OCI-LY7 (cell line): ENCODE data around the gene AVL9. TPM values are rescaled to one million over a fixed set of nuclear protein-coding genes. Genes with fewer than 3 reads are reported as not detected.

ENCODE experiments used
- BruUV-seq: library from RNA; stranded (reverse); fragments of 400-500 nt; replicated peaks from 2 replicates; lab custom pipeline; 2021; lab: Mats Ljungman, UMichigan
- CTCF ChIA-PET: fragments of 300-600 bp; sonication (Branson Sonifier 250); formaldehyde crosslinking; loops from one replicate; lab custom pipeline; 2022; ENCODE audit warnings: antibody characterized with exemption; ENCODE audit not compliant: unreplicated experiment; lab: Charles Lee
- POLR2A ChIA-PET: fragments of 300-600 bp; sonication (Branson Sonifier 250); formaldehyde crosslinking; loops from one replicate; lab custom pipeline; 2022; ENCODE audit warnings: antibody characterized with exemption; lab: Charles Lee
- DNase-seq: peaks from one replicate; pipeline ENCODE4 v3.0.0-alpha.2; 2015; ENCODE audit warnings: low spot score
- H2AFZ ChIP-seq: fragments of 200-600 bp; sonication (generic), shearing (Covaris generic); 2 replicates; pipeline ENCODE4 v1.6.1; 2014; ENCODE audit warnings: mild to moderate bottlenecking, antibody characterized with exemption, low read length, moderate library complexity
- H3K27ac ChIP-seq: fragments of 200-600 bp; sonication (generic); 2 replicates; pipeline ENCODE4 v1.5.1; 2014; ENCODE audit warnings: mixed run types, low read depth, mild to moderate bottlenecking, moderate library complexity, low read length, inconsistent platforms; ENCODE audit not compliant: poor library complexity, severe bottlenecking
- H3K36me3 ChIP-seq: fragments of 200-600 bp; sonication (generic); 2 replicates; pipeline ENCODE4 v1.6.1; 2014; ENCODE audit warnings: mild to moderate bottlenecking, antibody characterized with exemption, low read length, moderate library complexity, mixed read lengths; ENCODE audit not compliant: insufficient read depth
- H3K4me1 ChIP-seq: fragments of 200-600 bp; sonication (generic); 2 replicates; pipeline ENCODE4 v1.5.1; 2014; ENCODE audit warnings: mild to moderate bottlenecking, low read length; ENCODE audit not compliant: insufficient read depth, poor library complexity, severe bottlenecking
- H3K4me2 ChIP-seq: fragments of 200-600 bp; sonication (generic); 2 replicates; pipeline ENCODE4 v1.6.1; 2014; ENCODE audit warnings: mild to moderate bottlenecking, low read length
- H3K4me3 ChIP-seq: fragments of 200-600 bp; sonication (generic); 2 replicates; pipeline ENCODE4 v1.5.1; 2014; ENCODE audit warnings: mild to moderate bottlenecking, low read depth, low read length; ENCODE audit not compliant: poor library complexity, severe bottlenecking
- H3K79me2 ChIP-seq: fragments of 200-600 bp; sonication (generic); 2 replicates; pipeline ENCODE4 v1.6.1; 2016; ENCODE audit warnings: low read depth, mild to moderate bottlenecking, low read length, moderate library complexity, mixed read lengths; ENCODE audit not compliant: insufficient read depth
- H3K9me2 ChIP-seq: fragments of 200-600 bp; sonication (generic); 2 replicates; pipeline ENCODE4 v1.6.1; 2016; ENCODE audit warnings: mild to moderate bottlenecking, low read length, mixed read lengths; ENCODE audit not compliant: insufficient read depth
- H3K9me3 ChIP-seq: fragments of 200-600 bp; sonication (generic); 2 replicates; pipeline ENCODE4 v1.6.1; 2014; ENCODE audit warnings: mild to moderate bottlenecking, mixed run types, low read length, mixed read lengths
- H4K20me1 ChIP-seq: fragments of 200-600 bp; sonication (generic); 2 replicates; pipeline ENCODE4 v1.6.1; 2014; ENCODE audit warnings: mild to moderate bottlenecking, antibody characterized with exemption, low read length, moderate library complexity, mixed read lengths; ENCODE audit not compliant: insufficient read depth
- EZH2phosphoT487 ChIP-seq: fragments of 200-600 bp; sonication (generic); IDR thresholded peaks from 2 replicates; pipeline ENCODE4 v1.6.1; 2018; ENCODE audit warnings: low read depth, borderline replicate concordance, mild to moderate bottlenecking, mixed run types, antibody characterized with exemption, low read length, moderate library complexity, mixed read lengths
- intact Hi-C: fragments of 100-400 bp; cut with micrococcal nuclease; formaldehyde crosslinking; loops from one replicate; pipeline ENCODE4 v1.10.0; 2022; ENCODE audit not compliant: unreplicated experiment
- total RNA-seq, 2 experiments: library from RNA; depleted of rRNA in 1 of 2; stranded (reverse); fragments of >200 nt in 1 of 2; shearing (Covaris generic) in 1 of 2; gene quantifications; 2 replicates each; pipeline ENCODE4 v1.2.3, GENCODE V29; 2014 to 2022
- TF ChIP-seq, protein P1 (sequence below): fragments of 200-600 bp; sonication (generic); conservative IDR thresholded peaks from 2 replicates; pipeline ENCODE4 v1.5.1; 2014; ENCODE audit warnings: mild to moderate bottlenecking, antibody characterized with exemption, low read length, moderate library complexity, mixed read lengths

Gene AVL9
- total RNA-seq, 2 experiments from 2014 or later = 36.6 to 54.9 TPM

DNA sequence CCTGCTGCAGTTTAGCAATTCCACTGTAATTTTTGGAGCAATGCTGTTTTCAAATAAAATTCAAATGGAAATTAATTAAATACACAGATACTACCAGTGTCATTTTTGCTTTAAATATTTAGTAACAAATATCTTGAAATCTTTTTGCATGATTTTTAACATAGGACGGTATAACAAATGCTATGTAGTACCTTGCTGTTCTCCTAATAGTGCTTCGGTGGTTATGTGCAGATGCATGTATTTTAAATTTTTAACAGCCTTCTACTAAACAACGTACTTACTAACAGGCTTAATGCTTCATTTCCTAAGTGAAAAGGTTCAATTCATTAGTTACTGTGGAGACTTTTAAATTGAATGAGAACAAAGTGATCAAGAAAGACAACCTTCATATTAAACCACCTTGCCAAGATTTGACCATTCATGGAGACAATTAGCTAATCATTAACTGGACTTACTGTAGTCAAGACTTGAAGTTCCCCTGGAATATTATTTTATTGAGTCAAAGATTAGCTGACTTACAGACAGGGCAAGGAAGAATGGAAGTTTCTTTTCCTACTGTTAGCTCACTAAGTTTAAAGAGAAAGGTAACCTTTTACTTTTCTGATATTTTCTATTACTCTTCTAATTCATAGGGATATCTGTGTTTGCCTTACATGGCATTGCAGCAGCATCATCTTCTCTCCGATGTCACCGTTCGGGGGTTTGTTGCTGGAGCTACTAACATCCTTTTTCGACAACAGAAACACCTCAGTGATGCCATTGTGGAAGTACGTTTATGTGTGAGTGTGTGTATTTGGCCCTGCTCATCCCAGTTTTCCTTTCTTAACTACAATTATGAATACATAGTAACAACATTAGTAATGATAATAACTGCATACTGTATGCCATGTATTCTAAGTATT is 74.3 kb downstream of the AVL9 start:
- Histone ChIP-seq H3K9me2 (no peaks in the 10 kb centered on the region), H3K36me3 (peaks cover 41% of the 10 kb centered on the region), H3K4me3 (no peak overlapping the region), H3K27ac (no peak overlapping the region), H3K9me3 (no peaks in the 10 kb centered on the region), H3K79me2 (no peaks in the 10 kb centered on the region), H3K4me1 (no peaks in the 10 kb centered on the region), H2AFZ (no peak overlapping the region), H4K20me1 (no peaks in the 10 kb centered on the region), H3K4me2 (no peak overlapping the region)
- intact Hi-C loops = loop anchor here (10.0 kb wide), 1 partner anchor 65 kb away; no protein-coding TSS in a partner anchor
- CTCF ChIA-PET = no interaction called here
- no peak for DNase-seq
- BruUV-seq = TSS peak; percentile 34
- TF ChIP-seq, protein P1, sequence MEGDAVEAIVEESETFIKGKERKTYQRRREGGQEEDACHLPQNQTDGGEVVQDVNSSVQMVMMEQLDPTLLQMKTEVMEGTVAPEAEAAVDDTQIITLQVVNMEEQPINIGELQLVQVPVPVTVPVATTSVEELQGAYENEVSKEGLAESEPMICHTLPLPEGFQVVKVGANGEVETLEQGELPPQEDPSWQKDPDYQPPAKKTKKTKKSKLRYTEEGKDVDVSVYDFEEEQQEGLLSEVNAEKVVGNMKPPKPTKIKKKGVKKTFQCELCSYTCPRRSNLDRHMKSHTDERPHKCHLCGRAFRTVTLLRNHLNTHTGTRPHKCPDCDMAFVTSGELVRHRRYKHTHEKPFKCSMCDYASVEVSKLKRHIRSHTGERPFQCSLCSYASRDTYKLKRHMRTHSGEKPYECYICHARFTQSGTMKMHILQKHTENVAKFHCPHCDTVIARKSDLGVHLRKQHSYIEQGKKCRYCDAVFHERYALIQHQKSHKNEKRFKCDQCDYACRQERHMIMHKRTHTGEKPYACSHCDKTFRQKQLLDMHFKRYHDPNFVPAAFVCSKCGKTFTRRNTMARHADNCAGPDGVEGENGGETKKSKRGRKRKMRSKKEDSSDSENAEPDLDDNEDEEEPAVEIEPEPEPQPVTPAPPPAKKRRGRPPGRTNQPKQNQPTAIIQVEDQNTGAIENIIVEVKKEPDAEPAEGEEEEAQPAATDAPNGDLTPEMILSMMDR = no peak
- TF ChIP-seq EZH2phosphoT487 = no peak
- POLR2A ChIA-PET = interaction anchor here (1.5 kb wide), 1 partner anchor 8 kb away, joined by 5 read pairs; no protein-coding TSS in a partner anchor

DNA sequence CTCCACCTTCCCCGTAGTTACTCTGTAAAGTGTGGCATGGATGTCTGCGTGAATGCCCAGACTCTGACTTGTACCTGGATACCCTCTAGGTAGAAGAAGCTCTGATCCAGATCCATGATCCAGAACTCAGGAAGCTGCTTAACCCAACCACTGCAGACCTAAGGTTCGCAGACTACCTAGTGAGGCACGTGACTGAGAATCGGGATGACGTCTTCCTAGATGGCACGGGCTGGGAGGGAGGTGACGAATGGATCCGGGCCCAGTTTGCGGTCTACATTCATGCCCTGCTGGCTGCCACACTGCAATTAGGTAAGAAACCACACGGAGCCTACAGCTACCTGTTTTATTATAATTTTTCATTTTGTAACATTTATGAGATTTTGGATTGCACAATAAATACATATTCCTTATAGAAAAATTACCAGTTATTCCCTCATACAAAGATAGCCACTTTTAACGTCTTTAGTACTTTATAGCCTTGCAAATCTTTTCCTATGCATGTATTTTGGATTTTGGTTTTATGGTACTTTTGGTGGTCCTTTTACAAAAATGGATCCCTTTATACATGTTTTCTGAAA is 77.9 kb downstream of the AVL9 start:
- no TSS peak for BruUV-seq
- H3K9me3 ChIP-seq = no peaks in the 10 kb centered on the region
- no peak overlapping the region for H2AFZ ChIP-seq
- no peak overlapping the region for H3K4me3 ChIP-seq
- H3K4me1 ChIP-seq = no peaks in the 10 kb centered on the region
- H3K36me3 ChIP-seq = peaks cover 69% of the 10 kb centered on the region
- TF ChIP-seq, protein P1 = no peak
- TF ChIP-seq EZH2phosphoT487 = no peak
- H3K27ac ChIP-seq = no peak overlapping the region
- ChIA-PET CTCF (no interaction called here), POLR2A (interaction anchor here (0.6 to 1.5 kb wide), 4 partner anchors 8 to 25 kb away, joined by 3 to 6 read pairs (median 4); no protein-coding TSS in a partner anchor)
- intact Hi-C loops = loop anchor here (10.0 kb wide), 1 partner anchor 62 kb away; no protein-coding TSS in a partner anchor
- no peaks in the 10 kb centered on the region for H3K9me2 ChIP-seq
- no peak overlapping the region for H3K4me2 ChIP-seq
- no peaks in the 10 kb centered on the region for H4K20me1 ChIP-seq
- no peak for DNase-seq
- no peaks in the 10 kb centered on the region for H3K79me2 ChIP-seq
